Activated T-cell treated with anti-CD3 and anti-CD28 coated beads, Interleukin-2, amount 50 U/mL, for 48 hours (primary cell): ENCODE data around the gene ADD2.

Source experiments
- DNase-seq, 2 experiments: peaks; one replicate each; pipeline ENCODE4 v3.0.0-alpha.2; 2020

The ADD2 gene

GRCh38 chr2:70697603-70698383 is 70.2 kb downstream of the ADD2 start:
- DNase-seq, result no peak

- DNase-seq, result no peak
Observed at GRCh38 chr2:70696142-70696541, 71.9 kb downstream of the ADD2 start.

GRCh38 chr2:70692256-70692655 is 75.7 kb downstream of the ADD2 start:
- DNase-seq, result no peak

- DNase-seq, result no peak
Observed at GRCh38 chr2:70691497-70692140, 76.4 kb downstream of the ADD2 start.

- no peak for DNase-seq
Observed at GRCh38 chr2:70690846-70691245, 77.2 kb downstream of the ADD2 start.

- DNase-seq, result no peak
Observed at GRCh38 chr2:70688427-70688826, 79.6 kb downstream of the ADD2 start.

GRCh38 chr2:70687461-70687795 is 80.6 kb downstream of the ADD2 start:
- no peak for DNase-seq

GRCh38 chr2:70686577-70687460 is 81.2 kb downstream of the ADD2 start:
- peak; percentile 52 to 53 for DNase-seq

- no peak for DNase-seq
Observed at GRCh38 chr2:70685771-70686171, 82.2 kb downstream of the ADD2 start.

GRCh38 chr2:70684846-70685622 is 83.0 kb downstream of the ADD2 start:
- DNase-seq, result no peak

- no peak for DNase-seq
Observed at GRCh38 chr2:70683455-70683854, 84.5 kb downstream of the ADD2 start.

- no peak for DNase-seq
Observed at GRCh38 chr2:70680735-70681134, 87.3 kb downstream of the ADD2 start.

- DNase-seq, result no peak
Observed at GRCh38 chr2:70679259-70679658, 88.7 kb downstream of the ADD2 start.

- DNase-seq, result no peak
Observed at GRCh38 chr2:70678576-70679143, 89.3 kb downstream of the ADD2 start.

GRCh38 chr2:70676301-70677035 is 91.5 kb downstream of the ADD2 start:
- DNase-seq, result no peak

- DNase-seq, result no peak
Observed at GRCh38 chr2:70675862-70676261, 92.1 kb downstream of the ADD2 start.

GRCh38 chr2:70674636-70675430 is 93.2 kb downstream of the ADD2 start:
- DNase-seq, result no peak

- no peak for DNase-seq
Observed at GRCh38 chr2:70673041-70673647, 94.9 kb downstream of the ADD2 start.

GRCh38 chr2:70671092-70671675 is 96.8 kb downstream of the ADD2 start:
- no peak for DNase-seq

- DNase-seq, result no peak
Observed at GRCh38 chr2:70670626-70671025, 97.4 kb downstream of the ADD2 start.
